CD4-positive, alpha-beta T cell treated with Interleukin-6 for 4 hours (primary cell): ENCODE measurements around the gene TMEM218.

ENCODE experiments used
- DNase-seq: peaks from one replicate; pipeline ENCODE4 v3.0.0-alpha.2; 2020; ENCODE audit warnings: mixed read lengths

TMEM218 gene

GRCh38 chr11:125111343-125112207, at the start of gene TMEM218:
Gene TMEM218, minus strand, starts transcription at chr11:125111626. Its CDS starts 9,385 bp downstream, at chr11:125102241.
- DNase-seq = peak; percentile 96

DNA sequence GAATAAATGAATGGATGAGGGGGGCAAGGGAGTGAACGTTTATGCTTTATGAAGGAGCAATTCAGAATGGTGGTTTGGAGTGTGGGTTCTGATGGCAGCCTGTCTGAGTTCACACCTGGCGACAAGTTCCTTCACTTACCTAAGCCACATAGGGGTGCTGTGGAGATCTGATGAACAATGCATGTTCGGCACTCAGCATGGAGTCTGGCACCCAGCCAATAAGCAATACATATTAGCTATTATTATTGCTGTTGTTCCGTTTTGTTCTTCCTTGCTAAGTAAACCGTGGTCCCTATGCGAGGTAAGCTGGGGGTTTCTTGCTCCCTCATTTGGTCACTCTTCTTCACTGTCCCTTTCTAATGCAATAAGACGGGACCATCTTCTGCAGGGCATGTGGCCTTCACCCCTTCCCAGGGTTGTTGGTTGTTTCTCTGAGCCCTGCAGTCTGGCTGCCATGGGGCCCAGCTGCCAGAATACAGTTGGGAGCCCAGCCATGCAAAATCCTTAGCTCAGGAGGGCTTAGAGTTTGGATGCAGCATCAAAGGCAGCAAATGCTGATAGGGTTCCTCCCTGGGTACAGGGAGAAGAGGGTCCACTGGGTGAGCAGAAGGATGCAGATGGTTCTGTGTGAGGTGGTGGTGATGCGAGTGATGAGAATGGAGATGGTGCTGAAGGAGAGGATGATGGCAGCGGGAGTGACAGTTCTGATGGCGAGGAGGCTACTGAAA, 46.7 kb upstream of the TMEM218 start:
- no peak for DNase-seq

GRCh38 chr11:125157118-125157733, 45.8 kb upstream of the TMEM218 start:
- no peak for DNase-seq

DNA sequence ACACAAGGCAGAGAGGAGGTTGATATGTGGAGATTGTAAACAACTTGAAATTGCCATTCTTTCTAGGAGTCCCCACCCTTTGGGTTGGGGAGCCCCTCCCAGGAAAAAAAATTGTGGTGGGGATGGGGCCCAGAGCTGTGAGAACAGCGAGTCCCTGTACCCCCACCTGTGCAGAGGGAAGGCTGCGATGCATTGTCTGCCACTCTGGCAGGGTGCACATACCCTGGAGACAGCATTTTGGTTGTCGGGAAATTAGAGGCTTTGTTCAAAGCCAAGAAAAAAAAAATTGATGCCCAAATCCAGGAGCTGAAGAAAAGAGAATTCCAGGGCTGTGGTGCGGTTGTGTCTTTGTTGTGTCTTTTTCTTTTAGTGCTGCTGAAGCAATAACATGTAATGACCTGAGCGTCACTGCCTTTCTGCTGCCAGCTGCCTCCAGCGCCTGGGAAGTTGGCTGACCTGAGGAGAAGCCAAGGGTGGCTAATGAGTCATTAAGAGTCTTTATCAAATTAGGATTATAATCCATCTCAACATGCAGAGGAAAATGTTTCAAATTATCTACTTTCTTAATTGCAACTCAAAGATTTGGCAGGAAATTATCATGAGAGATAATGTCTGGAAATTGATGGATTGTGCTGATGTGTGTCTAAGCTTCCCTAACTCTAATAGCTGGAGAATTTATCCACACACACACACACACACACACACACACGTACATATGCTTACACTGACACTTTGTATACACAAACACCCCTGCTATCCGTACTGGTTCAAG, 45.1 kb upstream of the TMEM218 start:
- DNase-seq = no peak

- DNase-seq = no peak
These were observed 44.3 kb upstream of the TMEM218 start for GRCh38 chr11:125155767-125156166.

- no peak for DNase-seq
These were observed 43.6 kb upstream of the TMEM218 start for GRCh38 chr11:125155100-125155444.

DNA sequence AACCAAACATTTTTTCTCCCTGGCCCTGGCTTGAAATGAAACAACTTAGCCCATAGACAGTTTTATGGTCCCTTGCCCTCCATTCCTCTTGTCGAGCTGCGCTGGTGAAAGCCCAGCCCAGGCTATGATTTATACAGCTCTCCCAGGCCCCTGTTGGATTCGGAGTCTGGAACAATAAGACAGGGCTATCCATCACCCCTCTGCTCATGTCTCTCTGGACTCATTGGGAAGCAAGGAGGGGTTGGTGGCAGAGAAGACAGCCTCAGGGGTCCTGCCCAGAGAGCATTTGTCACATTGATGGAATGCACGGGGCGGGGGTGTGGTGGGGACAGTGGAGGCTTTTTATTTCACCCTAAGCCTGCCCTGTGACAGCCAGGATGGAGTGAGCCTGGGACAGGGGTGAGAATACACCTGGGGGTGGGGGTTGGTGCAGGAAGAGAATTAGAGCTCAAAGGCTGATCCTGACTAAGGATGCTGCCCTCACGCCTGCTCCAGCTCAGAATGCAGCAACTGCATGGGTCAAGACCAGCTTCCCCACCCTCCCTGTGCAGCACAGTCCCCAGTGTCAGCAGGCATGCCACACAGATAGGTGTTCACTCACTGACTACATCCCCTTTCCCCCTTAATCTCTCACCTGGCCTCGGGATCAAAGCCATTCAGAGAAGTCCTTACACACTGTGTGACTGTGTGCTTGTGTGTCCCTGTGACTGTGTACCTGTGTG, 43.1 kb upstream of the TMEM218 start:
- DNase-seq = no peak

GRCh38 chr11:125153837-125154236, 42.4 kb upstream of the TMEM218 start:
- DNase-seq = no peak

GRCh38 chr11:125148743-125149142, 37.3 kb upstream of the TMEM218 start:
- no peak for DNase-seq

GRCh38 chr11:125148011-125148410, 36.6 kb upstream of the TMEM218 start:
- DNase-seq = no peak

GRCh38 chr11:125147280-125147679, 35.9 kb upstream of the TMEM218 start:
- no peak for DNase-seq

DNA sequence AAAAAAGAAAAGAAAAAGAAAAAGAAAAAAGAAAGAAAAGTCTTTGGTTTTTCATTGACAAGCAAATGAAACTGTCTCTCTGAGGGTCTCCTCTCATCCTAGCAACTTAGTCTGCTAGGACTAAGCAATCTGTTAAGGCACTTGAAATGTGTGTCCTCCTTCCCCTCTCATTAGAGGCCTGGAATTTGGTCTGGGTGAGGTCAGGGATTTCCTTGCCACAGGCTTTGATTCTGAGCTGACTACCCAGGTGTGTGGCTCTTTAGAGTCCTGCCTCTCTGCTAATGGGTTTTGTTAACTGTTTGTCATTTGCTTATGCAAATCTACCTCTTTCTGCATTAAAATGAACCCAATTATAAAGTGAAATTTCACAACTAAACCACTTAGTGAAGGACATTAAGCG, 34.8 kb upstream of the TMEM218 start:
- no peak for DNase-seq

DNA sequence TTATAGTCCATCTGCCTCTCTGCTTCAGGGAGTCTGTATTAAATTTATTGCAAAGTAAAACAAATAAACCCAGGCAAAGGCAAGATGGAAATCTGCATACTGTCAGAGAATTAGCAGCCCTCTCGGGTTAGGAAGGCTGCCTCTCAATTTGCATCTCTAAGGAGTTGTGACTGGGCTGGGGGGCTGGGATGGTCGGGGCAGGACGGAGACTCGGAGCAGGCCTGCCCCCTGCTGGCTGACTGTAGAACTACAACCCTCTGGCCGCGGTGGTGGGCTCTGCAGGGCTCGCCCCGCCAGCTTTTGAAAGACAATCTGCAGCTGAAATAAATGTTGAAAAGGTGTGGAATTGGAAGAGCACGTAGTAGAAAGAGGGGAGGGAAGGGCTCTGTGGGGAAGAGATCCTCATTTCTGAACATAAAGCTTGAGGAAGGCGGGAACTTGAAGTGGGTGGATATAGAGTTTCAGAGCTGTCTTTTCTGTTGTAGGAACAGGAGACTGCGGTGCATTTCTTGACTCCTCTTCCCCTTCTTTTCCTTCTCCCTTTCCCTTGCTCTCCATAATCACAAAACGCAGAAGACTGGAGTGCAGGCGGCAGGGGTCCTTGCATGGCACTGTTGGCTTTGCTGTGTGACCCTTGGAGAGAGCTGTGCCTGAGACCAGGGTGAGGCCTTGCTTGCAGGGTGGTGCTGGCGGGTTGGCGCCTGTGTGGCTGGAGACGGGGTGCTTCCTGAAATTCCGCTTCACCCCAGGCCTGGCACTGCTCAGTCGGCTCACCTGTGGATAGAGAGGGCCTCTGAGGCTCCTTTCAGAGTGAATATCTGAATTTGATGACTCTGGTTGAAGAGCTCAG, 30.5 kb upstream of the TMEM218 start:
- peak; percentile 61 for DNase-seq

DNA sequence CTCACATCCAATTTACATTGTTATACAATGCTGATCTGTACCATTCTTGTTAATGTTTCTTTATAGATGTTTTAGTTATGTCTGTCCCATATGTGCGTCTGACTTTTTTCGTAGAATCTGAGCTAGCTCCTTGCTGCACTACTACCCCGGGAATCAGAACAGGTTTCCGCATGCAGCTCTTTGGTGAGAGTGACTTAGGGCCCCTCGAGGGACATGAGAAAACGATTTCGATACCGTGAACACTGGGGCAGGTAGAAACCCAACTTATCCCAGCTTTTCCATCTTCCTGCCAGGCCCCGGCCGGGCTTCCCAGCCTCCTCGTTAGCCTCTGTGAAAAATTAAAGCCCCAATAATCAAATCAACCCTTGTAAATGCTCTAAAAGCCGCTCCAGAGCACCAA, 29.8 kb upstream of the TMEM218 start:
- DNase-seq = no peak

- DNase-seq = no peak
These were observed 28.8 kb upstream of the TMEM218 start for GRCh38 chr11:125140233-125140632.

GRCh38 chr11:125139778-125140177, 28.4 kb upstream of the TMEM218 start:
- DNase-seq = no peak

- no peak for DNase-seq
These were observed 27.5 kb upstream of the TMEM218 start for GRCh38 chr11:125138966-125139365.

DNA sequence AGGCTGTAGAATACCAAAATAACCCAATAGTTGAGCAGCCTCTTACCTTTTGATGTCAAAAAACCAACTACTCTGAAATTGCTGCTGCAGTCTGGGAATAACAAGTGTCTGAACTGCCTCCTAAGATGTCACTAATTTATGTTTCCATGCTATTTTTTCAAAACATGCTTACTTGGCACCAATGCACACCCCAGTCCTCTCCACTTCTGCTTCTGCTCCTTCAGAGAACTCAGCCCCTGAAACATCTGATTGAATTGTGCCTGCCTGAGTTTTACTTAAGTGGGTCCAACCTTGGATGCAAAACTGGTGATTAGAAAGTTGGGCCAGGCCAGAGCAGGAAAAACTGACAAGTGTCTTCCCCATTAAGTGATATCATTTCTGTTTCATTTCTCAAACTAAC, 24.6 kb upstream of the TMEM218 start:
- no peak for DNase-seq

DNA sequence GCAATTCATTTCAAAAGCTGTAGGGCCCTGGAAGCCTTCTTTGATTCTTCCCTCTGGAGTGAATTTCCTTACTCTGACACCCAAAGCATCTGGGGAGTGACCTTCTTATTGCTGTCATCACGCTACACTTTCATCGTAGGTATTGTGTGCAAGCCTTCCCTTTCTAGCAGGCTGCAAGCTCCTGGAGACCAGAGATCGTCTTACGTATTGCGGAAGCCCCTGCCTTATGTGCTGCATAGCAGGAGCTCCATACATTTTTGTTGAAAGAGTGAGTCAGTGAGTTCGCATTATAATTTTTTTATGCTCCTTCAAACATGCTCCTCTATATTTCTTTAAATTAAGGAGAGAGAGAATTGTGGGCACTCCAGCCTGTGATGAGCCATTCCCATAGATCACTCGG, 21.2 kb upstream of the TMEM218 start:
- no peak for DNase-seq

GRCh38 chr11:125132071-125132470, 20.6 kb upstream of the TMEM218 start:
- DNase-seq = no peak

- no peak for DNase-seq
These were observed 18.0 kb upstream of the TMEM218 start for GRCh38 chr11:125129316-125129993.
